ENCODE results near the gene ZNF423.

DNA sequence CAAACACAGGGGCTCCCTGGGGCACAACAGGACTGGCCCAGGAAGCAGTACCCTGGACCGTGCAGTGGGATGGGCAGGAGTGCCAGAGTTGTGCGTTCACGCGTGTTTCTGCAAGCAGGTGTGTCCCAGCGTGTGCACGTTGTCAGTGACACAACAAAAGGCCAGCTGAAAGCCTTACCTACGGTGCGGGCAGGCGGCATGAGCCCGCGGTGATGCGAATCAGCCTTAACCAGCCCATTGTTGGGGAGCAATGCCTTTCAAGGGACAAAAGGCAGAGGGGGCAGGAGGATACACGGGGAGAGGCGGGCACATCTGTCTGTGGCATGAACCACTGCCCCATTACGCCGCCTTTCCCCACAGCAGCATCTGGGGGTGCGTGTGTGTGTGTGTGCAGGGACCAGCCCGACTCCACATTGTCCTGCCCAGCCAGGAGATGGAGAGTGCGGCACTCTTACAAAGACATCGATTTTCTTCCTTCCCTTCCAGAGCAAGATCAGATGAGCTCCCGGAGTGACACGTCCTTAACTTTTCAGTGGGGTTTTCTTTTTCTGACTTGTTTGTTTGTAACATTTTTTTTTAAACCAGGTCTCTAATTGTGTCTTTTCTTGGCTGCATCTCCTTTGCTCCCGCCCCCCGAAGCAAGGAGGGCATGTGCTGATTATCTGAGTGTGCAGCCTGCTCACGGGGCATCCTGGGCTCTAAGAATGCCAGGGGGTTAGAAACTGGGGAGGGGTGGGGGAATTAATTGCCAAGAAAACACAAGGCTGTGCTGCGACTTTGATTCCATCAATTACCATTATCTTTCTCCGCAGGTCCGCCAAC lies 158.1 kb downstream of the ZNF423 start:
- TF ChIP-seq YY1 (IDR thresholded peaks at IDR 0.05; ENCODE audit: insufficient read depth, insufficient read length) = no peak
- no peak for TF ChIP-seq SUZ12 (IDR thresholded peaks at IDR 0.05; ENCODE audit: extremely low read depth, insufficient read depth, insufficient read length)
